ENCODE results near the gene GRIN2A.

Gene GRIN2A

GRCh38 chr16:9757687-9758086, 424.5 kb downstream of the GRIN2A start:
- no peak for DNase-seq (ENCODE audit: low spot score)

- no peak for DNase-seq (ENCODE audit: low spot score)
Measured at GRCh38 chr16:9756434-9756833, 425.8 kb downstream of the GRIN2A start.

GRCh38 chr16:9755081-9755480, 427.1 kb downstream of the GRIN2A start:
- no peak for DNase-seq (ENCODE audit: low spot score)

GRCh38 chr16:9741776-9742175, 440.5 kb downstream of the GRIN2A start:
- no peak for DNase-seq (ENCODE audit: low spot score)

- DNase-seq (ENCODE audit: low spot score) = no peak
Measured at GRCh38 chr16:9739301-9739700, 442.9 kb downstream of the GRIN2A start.

GRCh38 chr16:9738690-9739089, 443.5 kb downstream of the GRIN2A start:
- DNase-seq (ENCODE audit: low spot score) = no peak

- DNase-seq (ENCODE audit: low spot score) = no peak
Measured at GRCh38 chr16:9736547-9736946, 445.7 kb downstream of the GRIN2A start.

- DNase-seq (ENCODE audit: low spot score) = no peak
Measured at GRCh38 chr16:9723136-9723535, 459.1 kb downstream of the GRIN2A start.

- DNase-seq (ENCODE audit: low spot score) = no peak
Measured at GRCh38 chr16:9713907-9714306, 468.3 kb downstream of the GRIN2A start.

GRCh38 chr16:9713156-9713555, 469.1 kb downstream of the GRIN2A start:
- DNase-seq (ENCODE audit: low spot score) = no peak

- no peak for DNase-seq (ENCODE audit: low spot score)
Measured at GRCh38 chr16:9708972-9709620, 473.1 kb downstream of the GRIN2A start.

- no peak for DNase-seq (ENCODE audit: low spot score)
Measured at GRCh38 chr16:9706217-9706836, 475.9 kb downstream of the GRIN2A start.

- no peak for DNase-seq (ENCODE audit: low spot score)
Measured at GRCh38 chr16:9703731-9704130, 478.5 kb downstream of the GRIN2A start.
